Kidney (tissue), 14 donors: ENCODE measurements around the gene JADE2. TPM values are rescaled to one million over a fixed set of nuclear protein-coding genes. Genes with fewer than 3 reads are reported as not detected.

ENCODE experiments used
- DNase-seq, 5 donors: peaks; one replicate each; pipeline ENCODE4 v3.0.0-alpha.2; 2013 to 2020
- FAIRE-seq: peaks from 2 replicates; lab custom pipeline; 2012; peaks lifted over from hg19 to GRCh38; lab: Jason Lieb, UNC
- H3K27ac ChIP-seq, 2 donors: one replicate each; pipeline ENCODE4 v1.7.0; 2013; ENCODE audit warnings: low read depth in 2 of 2, low read length in 2 of 2, inconsistent platforms in 1 of 2
- H3K27me3 ChIP-seq: one replicate; pipeline ENCODE4 v1.7.1; 2013; ENCODE audit warnings: low read length, inconsistent platforms; ENCODE audit not compliant: control insufficient read depth, insufficient read depth
- H3K36me3 ChIP-seq, 3 donors: one replicate each; pipeline versions ENCODE4 v1.7.0 to v1.7.1; 2013; ENCODE audit warnings: low read length in 3 of 3, control low read depth in 1 of 3, inconsistent platforms in 1 of 3; ENCODE audit not compliant: insufficient read depth in 3 of 3, control insufficient read depth in 2 of 3
- H3K4me1 ChIP-seq, 3 donors: one replicate each; pipeline versions ENCODE4 v1.7.0 to v1.7.1; 2013; ENCODE audit warnings: low read length in 3 of 3, inconsistent platforms in 1 of 3, low read depth in 1 of 3; ENCODE audit not compliant: control insufficient read depth in 2 of 3, insufficient read depth in 2 of 3
- H3K4me3 ChIP-seq, 3 donors: one replicate each; pipeline versions ENCODE4 v1.7.0 to v1.8.1; 2013; ENCODE audit warnings: low read length in 3 of 3, control low read depth in 1 of 3, inconsistent platforms in 1 of 3
- H3K9ac ChIP-seq, 3 donors: one replicate each; pipeline versions ENCODE4 v1.7.0 to v1.7.1; 2013; ENCODE audit warnings: low read length in 3 of 3, control low read depth in 1 of 3, inconsistent platforms in 1 of 3
- H3K9me3 ChIP-seq, 3 donors: one replicate each; pipeline versions ENCODE4 v1.7.0 to v1.7.1; 2013; ENCODE audit warnings: low read length in 3 of 3, control low read depth in 1 of 3, inconsistent platforms in 1 of 3; ENCODE audit not compliant: control insufficient read depth in 2 of 3, insufficient read depth in 1 of 3
- intact Hi-C: fragments of 100-400 bp; cut with DNase I; formaldehyde crosslinking; loops from one replicate; pipeline ENCODE4 v1.11.1; 2022
- polyA plus RNA-seq: library from polyadenylated mRNA; stranded (reverse); fragments of 350-450 nt; fragmentation: Illumina TruSeq; extraction: RNeasy Lipid Tissue Mini Kit (QIAGEN cat#74804); gene quantifications from one replicate; pipeline ENCODE4 v1.2.3, GENCODE V29; 2014; ENCODE audit warnings: low read depth, low replicate concordance; ENCODE audit not compliant: insufficient read depth
- total RNA-seq: library from RNA; stranded (reverse); fragmentation: NEBNext Ultra II Directional; extraction: Animal tissue kit (Norgen Biotek cat#: 25700); gene quantifications from one replicate; pipeline ENCODE4 v1.2.1, GENCODE V29; 2021
- TF ChIP-seq, protein P1 (sequence below): IDR thresholded peaks from 3 replicates; pipeline ENCODE4 v1.5.1; 2012; ENCODE audit warnings: mild to moderate bottlenecking, moderate library complexity, borderline replicate concordance; ENCODE audit not compliant: insufficient read depth; ENCODE audit errors: extremely low read depth
- donor health status: control.
- donor health status: control.
- donor health status: control.
- donor health status: control.
- donor health status: control.
- donor health status: DM: yes; HTN: yes; CAD: no.
- donor health status: Normal renal cell carcinoma (clear cell type).

Gene JADE2
- total and polyA plus RNA-seq, 2 donors from 2014 or later, result 9.2 to 99.6 TPM

DNA sequence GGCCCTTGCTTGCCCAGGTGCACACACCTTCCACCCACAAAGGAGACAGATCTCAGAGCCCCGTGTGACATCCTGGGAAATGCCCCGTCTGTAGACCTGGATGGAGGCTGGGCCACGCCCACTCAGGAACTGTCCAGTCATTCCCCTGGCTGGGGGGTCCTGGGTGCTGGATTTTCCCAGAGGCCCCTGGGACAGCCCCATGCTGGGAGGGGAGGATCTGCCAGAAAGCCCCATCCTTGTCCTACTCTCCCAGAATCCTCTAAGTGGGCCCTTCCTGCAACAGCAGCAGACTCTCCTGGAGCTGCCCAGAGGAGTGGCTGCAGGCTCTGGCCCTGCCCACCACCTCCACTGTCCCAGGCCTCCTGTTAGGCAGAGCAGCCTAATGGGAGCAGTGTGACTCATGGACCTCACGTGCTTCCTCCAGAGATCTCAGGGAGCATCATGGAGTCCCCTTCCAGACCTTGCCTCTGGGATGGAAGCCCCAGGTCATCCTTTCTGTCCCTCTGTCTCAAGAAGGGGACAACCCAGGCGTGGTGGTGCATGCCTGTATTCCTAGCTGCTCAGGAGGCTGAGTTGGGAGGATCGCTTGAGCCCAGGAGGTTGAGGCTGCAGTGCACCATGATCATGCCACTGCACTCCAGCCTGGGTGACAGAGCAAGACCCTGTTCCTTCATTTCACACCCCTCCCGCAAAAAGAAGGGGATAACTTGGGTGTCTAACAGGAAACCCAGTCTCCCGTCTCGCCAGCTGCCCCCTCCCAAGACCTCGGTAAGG, 51.7 kb downstream of the JADE2 start:
- Histone ChIP-seq H3K9me3 (no peaks in the 10 kb centered on the region), H3K4me1 (peaks cover 0 to 20% (median 15%) of the 10 kb centered on the region in 3 donors), H3K27ac (no peak overlapping the region), H3K27me3 (no peaks in the 10 kb centered on the region), H3K36me3 (peaks cover 0 to 70% (median 39%) of the 10 kb centered on the region in 3 donors), H3K9ac (no peak overlapping the region), H3K4me3 (no peak overlapping the region)
- FAIRE-seq, result no peak
- TF ChIP-seq, protein P1, sequence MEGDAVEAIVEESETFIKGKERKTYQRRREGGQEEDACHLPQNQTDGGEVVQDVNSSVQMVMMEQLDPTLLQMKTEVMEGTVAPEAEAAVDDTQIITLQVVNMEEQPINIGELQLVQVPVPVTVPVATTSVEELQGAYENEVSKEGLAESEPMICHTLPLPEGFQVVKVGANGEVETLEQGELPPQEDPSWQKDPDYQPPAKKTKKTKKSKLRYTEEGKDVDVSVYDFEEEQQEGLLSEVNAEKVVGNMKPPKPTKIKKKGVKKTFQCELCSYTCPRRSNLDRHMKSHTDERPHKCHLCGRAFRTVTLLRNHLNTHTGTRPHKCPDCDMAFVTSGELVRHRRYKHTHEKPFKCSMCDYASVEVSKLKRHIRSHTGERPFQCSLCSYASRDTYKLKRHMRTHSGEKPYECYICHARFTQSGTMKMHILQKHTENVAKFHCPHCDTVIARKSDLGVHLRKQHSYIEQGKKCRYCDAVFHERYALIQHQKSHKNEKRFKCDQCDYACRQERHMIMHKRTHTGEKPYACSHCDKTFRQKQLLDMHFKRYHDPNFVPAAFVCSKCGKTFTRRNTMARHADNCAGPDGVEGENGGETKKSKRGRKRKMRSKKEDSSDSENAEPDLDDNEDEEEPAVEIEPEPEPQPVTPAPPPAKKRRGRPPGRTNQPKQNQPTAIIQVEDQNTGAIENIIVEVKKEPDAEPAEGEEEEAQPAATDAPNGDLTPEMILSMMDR, result no peak
- peak in 1 of 5 donors; percentile 70 for DNase-seq
- intact Hi-C loops, result no loop called here

DNA sequence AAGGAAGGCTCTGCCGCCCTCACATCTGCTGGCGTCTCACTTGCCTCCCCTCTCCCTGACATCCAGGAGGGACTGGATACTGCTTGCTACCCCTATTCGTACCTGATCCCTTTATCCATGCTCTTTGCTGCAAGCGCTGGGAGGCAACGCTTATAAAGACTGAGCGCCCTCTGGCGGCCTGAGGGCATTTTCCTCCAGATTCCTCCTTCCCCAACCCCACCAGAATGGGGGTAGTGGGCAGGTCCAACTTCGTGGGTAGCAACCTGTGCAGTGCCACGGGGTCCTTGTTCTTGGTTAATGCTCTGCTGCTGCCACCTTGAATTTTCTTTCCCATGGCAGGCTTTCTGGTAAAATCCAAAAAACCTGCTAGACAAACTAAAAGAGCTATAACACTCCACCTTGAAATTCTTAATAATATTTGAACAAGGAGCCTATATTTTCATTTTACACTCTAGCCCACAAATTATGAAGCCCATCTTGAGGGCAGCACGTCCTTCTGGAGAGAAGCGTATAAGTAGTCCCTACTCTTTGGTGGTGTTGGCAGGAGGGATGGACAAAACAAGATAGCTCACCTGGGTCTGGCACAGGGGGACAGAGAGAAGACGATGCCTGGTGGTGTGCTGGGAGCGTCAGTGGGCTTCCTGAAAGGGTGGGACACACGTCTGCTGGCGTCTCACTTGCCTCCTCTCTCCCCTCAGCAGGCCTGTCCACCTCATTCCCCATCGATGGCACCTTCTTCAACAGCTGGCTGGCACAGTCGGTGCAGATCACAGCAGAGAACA, 52.5 kb downstream of the JADE2 start:
- intact Hi-C loops, result no loop called here
- no peaks in the 10 kb centered on the region for H3K27me3 ChIP-seq
- H3K4me3 ChIP-seq, result no peak overlapping the region
- DNase-seq (peak; percentile 81 to 92 (median 87)), FAIRE-seq (no peak)
- peaks cover 0 to 20% (median 15%) of the 10 kb centered on the region in 3 donors for H3K4me1 ChIP-seq
- no peak overlapping the region for H3K9ac ChIP-seq
- TF ChIP-seq, protein P1, result peak; percentile 87
- no peaks in the 10 kb centered on the region for H3K9me3 ChIP-seq
- peaks cover 0 to 63% (median 31%) of the 10 kb centered on the region in 3 donors for H3K36me3 ChIP-seq
- H3K27ac ChIP-seq, result no peak overlapping the region

DNA sequence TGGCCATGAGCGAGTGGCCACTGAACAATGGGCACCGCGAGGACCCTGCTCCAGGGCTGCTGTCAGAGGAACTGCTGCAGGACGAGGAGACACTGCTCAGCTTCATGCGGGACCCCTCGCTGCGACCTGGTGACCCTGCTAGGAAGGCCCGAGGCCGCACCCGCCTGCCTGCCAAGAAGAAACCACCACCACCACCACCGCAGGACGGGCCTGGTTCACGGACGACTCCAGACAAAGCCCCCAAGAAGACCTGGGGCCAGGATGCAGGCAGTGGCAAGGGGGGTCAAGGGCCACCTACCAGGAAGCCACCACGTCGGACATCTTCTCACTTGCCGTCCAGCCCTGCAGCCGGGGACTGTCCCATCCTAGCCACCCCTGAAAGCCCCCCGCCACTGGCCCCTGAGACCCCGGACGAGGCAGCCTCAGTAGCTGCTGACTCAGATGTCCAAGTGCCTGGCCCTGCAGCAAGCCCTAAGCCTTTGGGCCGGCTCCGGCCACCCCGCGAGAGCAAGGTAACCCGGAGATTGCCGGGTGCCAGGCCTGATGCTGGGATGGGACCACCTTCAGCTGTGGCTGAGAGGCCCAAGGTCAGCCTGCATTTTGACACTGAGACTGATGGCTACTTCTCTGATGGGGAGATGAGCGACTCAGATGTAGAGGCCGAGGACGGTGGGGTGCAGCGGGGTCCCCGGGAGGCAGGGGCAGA, 53.3 kb downstream of the JADE2 start:
- Histone ChIP-seq H3K27ac (no peak overlapping the region), H3K4me1 (peaks cover 0 to 20% (median 15%) of the 10 kb centered on the region in 3 donors), H3K9me3 (no peaks in the 10 kb centered on the region), H3K4me3 (no peak overlapping the region), H3K27me3 (no peaks in the 10 kb centered on the region), H3K36me3 (peaks cover 0 to 55% (median 24%) of the 10 kb centered on the region in 3 donors), H3K9ac (no peak overlapping the region)
- FAIRE-seq (no peak), DNase-seq (peak in 1 of 5 donors; percentile 70)
- TF ChIP-seq, protein P1, result no peak
- intact Hi-C loops, result no loop called here
